ENCODE data around the gene TARS1.
"Not testable (repeated sequence)": the region's sequence is repeated elsewhere in the genome, so short reads cannot be mapped to it uniquely, and the experiment has no call there.

Gene TARS1

GRCh38 chr5:33501899-33502298 is 61.1 kb downstream of the TARS1 start:
- TF ChIP-seq CTCF (IDR thresholded peaks at IDR 0.05; ENCODE audit: low read depth, low read length): no peak
- no peak for DNase-seq (ENCODE audit: extremely low read depth, low read depth)

- no peak for DNase-seq (ENCODE audit: extremely low read depth, low read depth)
- no peak for TF ChIP-seq CTCF (IDR thresholded peaks at IDR 0.05; ENCODE audit: low read depth, low read length)
Observed at GRCh38 chr5:33504570-33504969, 63.8 kb downstream of the TARS1 start.

GRCh38 chr5:33507426-33507825 is 66.7 kb downstream of the TARS1 start:
- DNase-seq (ENCODE audit: extremely low read depth, low read depth): no peak

GRCh38 chr5:33509036-33509435 is 68.3 kb downstream of the TARS1 start:
- DNase-seq (ENCODE audit: extremely low read depth, low read depth): no peak
- TF ChIP-seq CTCF (IDR thresholded peaks at IDR 0.05; ENCODE audit: low read depth, low read length): no peak

More at GRCh38 chr5:33507426-33507825, 66.7 kb downstream of the TARS1 start:
- no peak for TF ChIP-seq CTCF (IDR thresholded peaks at IDR 0.05; ENCODE audit: low read depth, low read length)

- no peak for TF ChIP-seq CTCF (IDR thresholded peaks at IDR 0.05; ENCODE audit: low read depth, low read length)
- DNase-seq (ENCODE audit: extremely low read depth, low read depth): no peak
Observed at GRCh38 chr5:33513462-33514185, 72.9 kb downstream of the TARS1 start.

- not testable (repeated sequence) for DNase-seq (ENCODE audit: extremely low read depth, low read depth)
Observed at GRCh38 chr5:33515366-33515765, 74.6 kb downstream of the TARS1 start.

GRCh38 chr5:33516421-33516820 is 75.7 kb downstream of the TARS1 start:
- DNase-seq (ENCODE audit: extremely low read depth, low read depth): no peak
- no peak for TF ChIP-seq CTCF (IDR thresholded peaks at IDR 0.05; ENCODE audit: low read depth, low read length)
